ENCODE measurements around the gene VPS13A.

Gene VPS13A

GRCh38 chr9:77177143-77177893, at the start of gene VPS13A (continued):
- TF ChIP-seq PATZ1 (tag by site-specific recombination; IDR thresholded peaks at IDR 0.05), result peak; percentile 96
- TF ChIP-seq ZNF37A (tag by site-specific recombination; IDR thresholded peaks at IDR 0.05), result no peak
- TF ChIP-seq KLF1 (tag by site-specific recombination; IDR thresholded peaks at IDR 0.05), result peak; percentile 99
- TF ChIP-seq OVOL3 (tag by site-specific recombination; IDR thresholded peaks at IDR 0.05), result no peak
- 0 out of 2 replicates have a peak, but pooled peaks have one; percentile 40 for TF ChIP-seq ZNF792 (tag by site-specific recombination; IDR thresholded peaks at IDR 0.05)
- TF ChIP-seq ZNF354C (tag by site-specific recombination; IDR thresholded peaks at IDR 0.05; ENCODE audit: borderline replicate concordance, low read depth), result no peak
- TF ChIP-seq ZNF155 (tag by site-specific recombination; IDR thresholded peaks at IDR 0.05), result no peak
- TF ChIP-seq ZNF692 (tag by site-specific recombination; IDR thresholded peaks at IDR 0.05), result peak; percentile 55; the same call in 1 of the 2 replicates
- no peak for TF ChIP-seq ZNF645 (tag by site-specific recombination; IDR thresholded peaks at IDR 0.05)
- no peak for TF ChIP-seq ZSCAN4 (tag by site-specific recombination; IDR thresholded peaks at IDR 0.05)
- TF ChIP-seq ZNF10 (tag by site-specific recombination; IDR thresholded peaks at IDR 0.05), result no peak
- no peak for TF ChIP-seq FEZF1 (tag by site-specific recombination; IDR thresholded peaks at IDR 0.05)
- TF ChIP-seq ZNF521 (tag by site-specific recombination; IDR thresholded peaks at IDR 0.05), result no peak
- TF ChIP-seq MEIS1 (CRISPR knock-in tag; IDR thresholded peaks at IDR 0.05; ENCODE audit: borderline replicate concordance), result no peak
- peak; percentile 92 for TF ChIP-seq GLIS1 (tag by site-specific recombination; IDR thresholded peaks at IDR 0.05)
- peak; percentile 51; the same call in 1 of the 2 replicates for TF ChIP-seq PRDM4 (tag by site-specific recombination; IDR thresholded peaks at IDR 0.05)
- TF ChIP-seq ZNF394 (tag by site-specific recombination; IDR thresholded peaks at IDR 0.05; ENCODE audit: borderline replicate concordance), result peak; percentile 20; the same call in 1 of the 2 replicates
- TF ChIP-seq ZNF416 (tag by site-specific recombination; IDR thresholded peaks at IDR 0.05), result no peak
- TF ChIP-seq ATF2 (tag by site-specific recombination; IDR thresholded peaks at IDR 0.05; ENCODE audit: low read depth), result no peak
- TF ChIP-seq KLF7 (tag by site-specific recombination; IDR thresholded peaks at IDR 0.05; ENCODE audit: borderline replicate concordance), result peak; percentile 80; the same call in 1 of the 2 replicates
- TF ChIP-seq ZBTB8A (tag by site-specific recombination; IDR thresholded peaks at IDR 0.05), result peak; percentile 99
- TF ChIP-seq ZNF132 (tag by site-specific recombination; IDR thresholded peaks at IDR 0.05; ENCODE audit: borderline replicate concordance), result no peak
- TF ChIP-seq ZNF624 (tag by site-specific recombination; IDR thresholded peaks at IDR 0.05), result no peak
- TF ChIP-seq TRIM28 (IDR thresholded peaks at IDR 0.05; ENCODE audit: borderline replicate concordance, low read length), result no peak
- no peak for TF ChIP-seq ZNF654 (tag by site-specific recombination; IDR thresholded peaks at IDR 0.05; ENCODE audit: low read depth)
- TF ChIP-seq ZNF133 (tag by site-specific recombination; IDR thresholded peaks at IDR 0.05), result no peak

Data from HEK293 (cell line).